HG02938 (cell line): ENCODE measurements around the gene SLC10A7.

Source experiments
- ATAC-seq: cut with Tn5 transposase; IDR thresholded peaks from one replicate; pipeline ENCODE4 v1.9.1; 2021; ENCODE audit warnings: mild to moderate bottlenecking, moderate library complexity; ENCODE audit not compliant: unreplicated experiment

SLC10A7 gene

GRCh38 chr4:146495269-146495668 is 26.5 kb downstream of the SLC10A7 start:
- ATAC-seq = no peak

GRCh38 chr4:146494143-146494542 is 27.6 kb downstream of the SLC10A7 start:
- no peak for ATAC-seq

- ATAC-seq = no peak
Observed at GRCh38 chr4:146490106-146490505, 31.6 kb downstream of the SLC10A7 start.

GRCh38 chr4:146488495-146489174 is 33.1 kb downstream of the SLC10A7 start:
- ATAC-seq = no peak

GRCh38 chr4:146486565-146486964 is 35.2 kb downstream of the SLC10A7 start:
- ATAC-seq = peak; percentile 65

GRCh38 chr4:146485968-146486367 is 35.8 kb downstream of the SLC10A7 start:
- peak; percentile 75 for ATAC-seq

- ATAC-seq = no peak
Observed at GRCh38 chr4:146482788-146483187, 39.0 kb downstream of the SLC10A7 start.

- no peak for ATAC-seq
Observed at GRCh38 chr4:146481246-146481645, 40.5 kb downstream of the SLC10A7 start.

GRCh38 chr4:146478009-146478408 is 43.7 kb downstream of the SLC10A7 start:
- no peak for ATAC-seq

GRCh38 chr4:146477054-146477453 is 44.7 kb downstream of the SLC10A7 start:
- no peak for ATAC-seq

GRCh38 chr4:146472404-146472803 is 49.3 kb downstream of the SLC10A7 start:
- ATAC-seq = no peak

GRCh38 chr4:146470604-146471003 is 51.1 kb downstream of the SLC10A7 start:
- ATAC-seq = no peak

GRCh38 chr4:146469022-146469421 is 52.7 kb downstream of the SLC10A7 start:
- no peak for ATAC-seq

GRCh38 chr4:146465628-146466027 is 56.1 kb downstream of the SLC10A7 start:
- ATAC-seq = no peak

- ATAC-seq = no peak
Observed at GRCh38 chr4:146462251-146462650, 59.5 kb downstream of the SLC10A7 start.

- ATAC-seq = peak; percentile 95
Observed at GRCh38 chr4:146458594-146458993, 63.1 kb downstream of the SLC10A7 start.

GRCh38 chr4:146456681-146457080 is 65.1 kb downstream of the SLC10A7 start:
- no peak for ATAC-seq

- ATAC-seq = no peak
Observed at GRCh38 chr4:146453181-146453807, 68.4 kb downstream of the SLC10A7 start.

GRCh38 chr4:146450524-146450923 is 71.2 kb downstream of the SLC10A7 start:
- peak; percentile 88 for ATAC-seq

- no peak for ATAC-seq
Observed at GRCh38 chr4:146446555-146446954, 75.2 kb downstream of the SLC10A7 start.

- ATAC-seq = no peak
Observed at GRCh38 chr4:146445198-146446150, 76.3 kb downstream of the SLC10A7 start.

GRCh38 chr4:146443525-146443924 is 78.2 kb downstream of the SLC10A7 start:
- ATAC-seq = no peak
